HG02981 (cell line): ENCODE measurements around the gene MSRB3.
"Not testable (repeated sequence)": the region's sequence is repeated elsewhere in the genome, so short reads cannot be mapped to it uniquely, and the experiment has no call there.

Experiments
- ATAC-seq: cut with Tn5 transposase; IDR thresholded peaks from one replicate; pipeline ENCODE4 v1.9.1; 2021; ENCODE audit warnings: mild to moderate bottlenecking, moderate library complexity; ENCODE audit not compliant: unreplicated experiment

The MSRB3 gene

DNA sequence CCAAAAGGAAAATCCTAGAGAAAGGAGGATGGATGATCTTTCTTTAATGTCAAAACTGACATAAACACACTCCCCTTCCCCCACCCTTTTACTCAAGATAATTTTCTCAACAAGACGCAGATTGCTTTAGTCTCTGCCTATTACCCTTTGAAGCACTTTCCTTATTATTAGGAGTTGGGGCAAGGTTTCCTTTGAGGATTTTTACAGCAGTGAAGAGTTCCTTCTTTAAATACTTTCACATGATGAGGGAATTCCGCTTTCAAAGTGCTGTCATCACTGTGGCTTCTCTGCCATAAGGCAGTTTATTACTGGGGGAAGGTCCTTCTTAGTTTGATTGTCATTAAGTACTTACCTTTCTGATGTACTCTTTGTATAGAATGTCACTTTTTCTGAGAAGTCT is 172.1 kb downstream of the MSRB3 start:
- ATAC-seq, result no peak

DNA sequence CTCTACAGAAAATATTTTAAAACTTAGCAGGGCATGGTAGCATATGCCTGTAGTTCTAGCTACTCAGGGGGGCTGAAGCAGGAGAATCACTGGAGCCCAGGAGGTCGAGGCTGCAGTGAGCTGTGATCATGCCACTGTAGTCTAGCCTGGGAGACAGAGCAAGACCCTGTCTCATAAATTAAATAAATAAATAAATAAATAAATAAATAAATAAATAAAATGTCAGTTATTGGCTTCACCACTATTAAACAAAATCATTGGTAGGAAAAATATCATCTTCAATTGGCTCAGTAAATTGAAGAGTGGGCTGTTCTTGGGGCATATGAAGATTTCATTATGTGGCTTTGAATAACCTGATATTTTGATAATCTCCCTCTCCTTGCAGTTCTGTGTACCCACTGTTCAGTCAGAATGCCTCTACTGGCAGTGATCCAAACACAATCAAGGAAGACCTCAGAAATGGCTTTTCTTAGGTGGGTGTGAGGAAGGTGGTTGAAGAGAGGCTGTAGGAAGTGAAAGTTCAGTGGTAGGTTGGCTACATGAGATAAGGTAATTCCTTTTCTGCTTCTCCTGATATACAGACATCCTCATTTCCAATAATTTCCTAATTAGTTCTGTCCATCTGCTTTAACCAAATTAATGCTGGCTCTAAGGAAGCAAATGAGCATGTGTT is 175.8 kb downstream of the MSRB3 start:
- no peak for ATAC-seq

DNA sequence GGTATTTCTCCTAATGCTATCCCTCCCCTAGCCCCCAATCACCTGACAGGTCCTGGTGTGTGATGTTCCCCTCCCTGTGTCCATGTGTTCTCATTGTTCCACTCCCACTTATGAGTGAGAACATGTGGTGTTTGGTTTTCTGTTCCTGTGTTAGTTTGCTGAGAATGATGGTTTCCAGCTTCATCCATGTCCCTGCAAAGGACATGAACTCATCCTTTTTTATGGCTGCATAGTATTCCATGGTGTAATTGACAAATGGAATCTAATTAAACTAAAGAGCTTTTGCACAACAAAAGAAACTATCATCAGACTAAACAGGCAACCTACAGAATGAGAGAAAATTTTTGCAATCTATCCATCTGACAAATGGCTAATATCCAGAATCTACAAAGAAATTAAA is 178.9 kb downstream of the MSRB3 start:
- ATAC-seq, result not testable (repeated sequence)

DNA sequence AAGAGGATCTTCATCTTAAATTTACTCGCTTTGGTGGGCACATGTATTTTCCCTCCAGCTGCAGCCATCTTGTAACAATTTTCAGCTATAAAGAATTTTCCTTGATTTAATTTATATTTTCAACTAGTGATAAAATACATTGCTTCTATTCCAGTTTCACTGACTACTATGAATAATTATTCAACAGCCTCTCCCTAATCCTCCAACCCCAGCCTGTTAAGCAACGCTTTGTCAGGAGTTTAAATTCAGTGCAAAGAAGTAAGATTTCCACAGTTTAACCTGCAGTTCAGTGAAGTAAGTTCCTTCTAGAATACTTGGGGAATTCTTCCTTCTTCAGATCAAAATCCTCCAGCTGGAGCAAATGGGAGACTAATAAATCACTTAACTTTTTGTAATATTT is 180.2 kb downstream of the MSRB3 start:
- ATAC-seq, result no peak

DNA sequence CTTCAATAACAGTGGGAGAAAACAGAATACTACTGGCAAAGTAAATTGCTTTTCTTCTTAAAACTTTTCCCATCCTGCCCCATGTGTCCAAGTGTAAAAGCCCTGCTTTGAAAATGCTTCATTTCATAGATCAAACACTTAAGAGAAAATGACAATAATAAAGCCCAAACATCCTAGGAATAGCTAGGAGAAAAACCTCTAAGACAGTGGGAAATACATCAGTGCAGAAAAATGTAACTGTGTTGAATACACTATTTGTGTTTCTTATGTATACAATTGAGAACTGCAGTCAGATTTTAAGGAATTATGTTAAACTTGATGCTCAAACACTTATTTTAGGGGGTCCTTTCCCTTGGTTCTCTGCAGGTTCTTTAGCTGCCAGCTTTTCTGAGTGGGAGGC is 181.1 kb downstream of the MSRB3 start:
- no peak for ATAC-seq

DNA sequence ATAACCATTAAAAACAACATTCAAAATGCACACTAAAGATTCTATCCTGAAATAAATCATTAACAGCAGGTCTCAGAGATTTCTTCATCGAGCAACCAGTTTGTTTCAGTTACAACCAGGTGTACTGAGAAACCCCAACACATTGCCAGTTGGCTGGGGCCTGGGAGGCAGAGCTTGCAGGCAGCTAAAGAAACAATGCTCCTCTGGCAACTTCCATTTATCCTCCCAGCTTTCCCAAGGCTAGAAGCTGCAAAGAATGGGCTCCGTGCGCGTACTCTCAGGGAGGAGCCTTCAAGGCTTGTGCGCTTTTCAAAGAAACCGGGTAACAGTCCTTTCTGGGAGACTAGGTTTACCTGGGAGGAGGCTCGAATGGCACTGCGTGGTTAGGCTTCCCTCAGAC is 181.6 kb downstream of the MSRB3 start:
- ATAC-seq, result no peak

DNA sequence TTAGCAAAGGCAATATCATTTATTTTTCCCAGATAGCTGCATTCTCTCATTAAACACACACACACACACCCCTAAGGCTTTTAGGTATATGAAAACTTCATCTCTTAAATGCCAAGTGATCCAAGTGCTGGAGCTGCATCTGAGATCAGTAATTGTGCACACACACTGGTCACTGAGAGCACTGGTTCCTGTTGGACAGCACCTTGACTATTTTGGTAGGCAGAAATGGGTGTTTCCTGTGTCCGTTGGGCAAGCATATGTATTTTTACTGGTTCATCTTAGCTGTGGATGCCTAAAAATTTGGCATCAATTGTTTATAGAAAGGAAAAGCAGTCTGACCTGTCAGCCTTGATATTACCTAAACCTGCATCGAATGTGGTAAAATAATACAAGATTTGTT is 182.5 kb downstream of the MSRB3 start:
- ATAC-seq, result no peak

DNA sequence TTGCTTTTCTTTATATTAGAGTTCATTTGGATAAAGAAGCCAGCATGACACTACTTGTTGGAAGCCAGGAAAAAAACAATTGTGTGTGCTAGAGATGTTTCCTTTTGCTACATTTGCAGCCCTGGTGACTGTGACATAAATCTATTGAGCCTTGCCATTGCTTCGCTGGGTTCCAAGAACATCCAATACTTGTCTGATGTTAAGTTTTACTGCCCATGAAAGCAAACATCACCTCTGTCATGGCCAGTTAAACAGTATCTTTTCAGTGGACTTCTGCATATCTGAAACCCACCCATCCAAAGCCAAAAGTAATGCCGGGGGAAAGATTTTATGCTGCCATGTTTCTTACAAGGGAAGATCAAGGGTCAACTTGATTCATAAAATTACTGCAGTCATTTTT is 184.0 kb downstream of the MSRB3 start:
- ATAC-seq, result no peak

DNA sequence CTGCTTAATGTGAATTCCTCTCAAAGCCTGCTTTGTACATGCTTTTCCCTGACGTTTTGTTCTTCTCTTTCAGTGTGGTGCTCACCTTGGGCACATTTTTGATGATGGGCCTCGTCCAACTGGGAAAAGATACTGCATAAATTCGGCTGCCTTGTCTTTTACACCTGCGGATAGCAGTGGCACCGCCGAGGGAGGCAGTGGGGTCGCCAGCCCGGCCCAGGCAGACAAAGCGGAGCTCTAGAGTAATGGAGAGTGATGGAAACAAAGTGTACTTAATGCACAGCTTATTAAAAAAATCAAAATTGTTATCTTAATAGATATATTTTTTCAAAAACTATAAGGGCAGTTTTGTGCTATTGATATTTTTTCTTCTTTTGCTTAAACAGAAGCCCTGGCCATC is 184.6 kb downstream of the MSRB3 start:
- ATAC-seq, result no peak

DNA sequence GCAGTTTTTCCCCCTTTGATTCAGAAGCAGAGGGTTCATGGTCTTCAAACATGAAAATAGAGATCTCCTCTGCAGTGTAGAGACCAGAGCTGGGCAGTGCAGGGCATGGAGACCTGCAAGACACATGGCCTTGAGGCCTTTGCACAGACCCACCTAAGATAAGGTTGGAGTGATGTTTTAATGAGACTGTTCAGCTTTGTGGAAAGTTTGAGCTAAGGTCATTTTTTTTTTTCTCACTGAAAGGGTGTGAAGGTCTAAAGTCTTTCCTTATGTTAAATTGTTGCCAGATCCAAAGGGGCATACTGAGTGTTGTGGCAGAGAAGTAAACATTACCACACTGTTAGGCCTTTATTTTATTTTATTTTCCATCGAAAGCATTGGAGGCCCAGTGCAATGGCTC is 185.1 kb downstream of the MSRB3 start:
- no peak for ATAC-seq

DNA sequence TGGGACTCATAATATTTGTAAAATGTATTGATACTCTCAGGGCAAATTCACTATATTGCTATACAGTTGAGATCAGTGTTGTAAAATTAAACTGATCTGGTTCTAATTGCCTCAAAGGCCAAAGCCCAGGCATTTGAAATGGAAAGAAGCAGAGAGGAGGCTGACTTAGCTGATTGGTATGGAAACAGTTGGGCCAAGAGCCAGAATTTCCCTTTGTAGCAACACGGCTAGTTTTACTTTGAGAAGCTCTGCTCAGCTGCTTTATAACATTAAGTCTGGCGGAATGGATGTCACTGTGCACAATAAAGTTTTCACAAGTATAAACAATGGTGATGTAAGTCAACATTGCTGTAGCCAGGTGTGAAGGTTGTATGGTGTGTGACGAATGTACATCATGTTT is 186.4 kb downstream of the MSRB3 start:
- ATAC-seq, result no peak

DNA sequence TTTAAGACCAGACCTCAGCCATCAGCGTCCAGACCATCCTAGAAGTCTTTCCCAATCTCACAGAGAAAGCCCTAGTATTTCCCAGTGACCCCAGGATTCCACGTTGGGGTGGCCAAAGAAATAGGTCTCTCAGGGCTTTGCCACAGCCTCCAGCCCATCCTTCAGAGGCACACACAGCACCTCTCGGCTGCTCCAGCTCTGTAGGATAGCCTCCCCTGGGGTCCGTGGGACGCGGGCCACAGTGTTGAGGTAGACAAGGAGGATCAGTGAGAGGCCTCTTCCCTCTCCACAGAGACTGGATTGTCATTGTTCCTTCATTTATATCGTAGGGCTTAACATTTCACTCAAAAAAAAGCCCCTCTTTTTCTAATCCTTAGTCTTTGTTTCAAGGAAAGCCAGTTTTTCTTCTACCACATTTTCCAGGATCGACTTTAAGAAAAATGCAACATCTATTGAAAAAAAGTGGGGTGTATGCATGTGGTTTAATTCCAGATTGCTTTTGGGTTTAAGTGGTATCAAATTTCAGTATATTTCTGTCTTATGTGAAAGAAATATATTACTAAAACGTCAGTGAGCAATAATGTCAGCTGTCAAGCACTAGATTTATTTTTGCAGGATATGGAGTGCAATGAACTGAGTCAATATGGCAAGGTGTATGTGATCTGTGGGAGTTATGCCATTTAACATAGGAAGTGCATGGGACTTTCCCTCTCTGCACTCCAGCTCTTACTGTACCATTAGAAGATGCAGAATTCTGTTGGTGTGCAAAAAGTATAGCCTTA is 187.5 kb downstream of the MSRB3 start:
- ATAC-seq, result no peak

DNA sequence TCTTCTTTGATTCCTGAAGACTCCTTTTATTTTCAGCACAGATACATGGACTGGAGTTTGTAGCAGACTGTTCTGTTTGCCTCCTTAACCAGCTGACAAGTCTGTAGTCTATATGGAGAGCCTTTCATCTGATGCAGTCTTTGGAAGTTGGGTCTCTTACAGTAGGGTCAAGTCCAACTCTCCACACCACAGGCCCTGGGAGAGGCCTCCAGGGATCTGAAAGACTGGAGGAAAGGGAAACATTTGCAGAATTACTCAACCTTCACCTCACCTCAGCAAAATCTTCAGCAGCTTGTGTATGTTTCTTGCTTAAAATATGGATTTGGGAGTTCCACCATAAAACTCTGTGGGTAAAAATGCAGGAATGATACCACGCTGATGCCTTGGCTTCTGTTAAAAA is 188.4 kb downstream of the MSRB3 start:
- ATAC-seq, result no peak

DNA sequence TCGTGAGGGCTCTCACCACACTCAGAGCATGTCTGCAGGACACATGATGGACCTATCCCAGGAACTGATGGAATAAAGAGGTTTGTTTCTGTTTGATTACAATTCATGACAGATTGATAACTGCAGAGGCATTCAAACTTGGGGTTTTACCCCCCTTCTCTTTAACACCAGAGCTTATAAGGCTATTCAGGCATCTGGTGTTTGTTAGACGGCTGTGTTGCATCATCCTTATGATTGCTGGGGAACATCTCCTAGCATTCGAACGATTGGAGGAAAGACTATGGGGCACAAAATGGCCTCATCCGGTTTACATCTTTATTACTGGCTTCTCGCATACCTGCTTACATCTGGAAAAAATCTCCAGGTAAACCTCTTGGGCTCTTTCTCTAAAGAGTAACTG is 191.8 kb downstream of the MSRB3 start:
- no peak for ATAC-seq

DNA sequence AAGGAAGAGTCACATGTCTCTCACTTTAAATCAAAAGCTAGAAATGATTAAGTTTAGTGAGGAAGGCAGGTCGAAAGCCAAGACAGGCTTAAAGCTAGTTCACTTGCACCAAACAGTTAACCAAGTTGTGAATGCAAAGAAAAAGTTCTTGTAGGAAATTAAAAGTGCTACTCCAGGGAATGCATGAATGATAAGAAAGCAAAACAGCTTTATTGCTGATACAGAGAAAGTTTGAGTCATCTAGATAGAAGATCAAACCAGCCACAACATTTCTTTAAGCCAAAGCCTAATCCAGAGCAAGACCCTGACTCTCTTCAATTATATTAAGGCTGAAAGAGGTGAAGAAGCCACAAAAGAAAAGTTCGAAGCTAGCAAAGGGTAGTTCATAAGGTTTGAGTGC is 193.6 kb downstream of the MSRB3 start:
- ATAC-seq, result no peak

DNA sequence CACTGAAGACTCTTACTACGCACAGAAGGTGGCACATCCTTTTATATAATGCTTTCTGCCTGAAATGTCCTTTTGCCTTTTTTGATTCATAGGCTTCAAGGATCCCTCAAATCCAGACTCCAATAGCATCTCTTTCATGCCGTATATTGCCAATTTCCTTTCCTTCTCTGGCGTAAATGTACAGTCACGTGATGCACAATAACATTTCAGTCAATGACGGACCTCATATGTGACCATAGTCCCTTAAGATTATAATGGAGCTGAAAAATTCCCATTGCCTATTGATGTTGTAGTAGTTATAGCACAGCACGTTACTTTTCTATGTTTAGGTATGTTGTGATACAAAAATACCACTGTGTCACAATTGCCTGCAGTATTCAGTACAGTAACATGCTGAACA is 196.3 kb downstream of the MSRB3 start:
- no peak for ATAC-seq

DNA sequence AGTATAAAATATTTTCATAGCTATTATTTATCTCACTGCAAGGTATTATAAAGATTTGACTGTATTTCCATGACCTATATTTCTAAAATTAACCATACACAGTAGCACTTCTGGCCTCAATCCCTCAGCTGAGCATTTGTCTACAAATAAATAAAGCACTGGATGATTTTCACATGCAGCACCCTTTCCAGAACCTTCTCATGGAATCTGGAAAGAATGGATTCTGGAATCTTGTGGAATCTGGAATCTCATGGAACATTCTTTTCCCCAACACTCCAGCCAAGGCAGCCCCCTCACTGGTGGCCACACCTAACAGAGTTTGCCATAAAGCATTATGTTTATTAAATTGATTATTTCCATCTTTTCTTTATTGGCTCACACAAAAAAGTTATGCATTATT is 199.2 kb downstream of the MSRB3 start:
- ATAC-seq, result no peak

DNA sequence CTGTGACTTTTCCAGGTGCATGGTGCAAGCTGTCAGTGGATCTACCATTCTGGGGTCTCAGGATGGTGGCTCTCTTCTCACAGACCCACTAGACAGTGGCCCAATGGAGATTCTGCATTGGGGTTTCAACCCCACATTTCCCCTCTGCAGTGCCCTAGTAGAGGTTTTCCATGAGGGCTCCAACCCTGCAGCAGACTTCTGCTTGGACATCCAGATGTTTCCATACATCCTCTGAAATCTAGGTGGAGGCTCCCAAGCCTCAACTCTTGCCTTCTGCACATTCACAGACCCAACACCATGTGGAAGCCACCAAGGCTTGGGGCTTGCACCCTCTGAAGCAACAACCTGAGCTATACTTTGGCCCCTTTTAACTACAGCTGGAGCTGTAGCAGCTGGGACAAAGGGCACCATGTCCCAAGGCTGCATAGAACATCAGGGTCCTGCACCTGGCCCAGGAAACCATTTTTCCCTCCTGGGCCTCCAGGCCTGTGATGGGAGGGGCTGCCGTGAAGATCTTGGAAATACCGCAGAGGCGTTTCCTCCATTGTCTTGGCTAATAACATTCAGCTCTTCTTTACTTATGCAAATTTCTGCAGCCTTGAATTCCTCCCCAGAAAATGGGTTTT is 205.5 kb downstream of the MSRB3 start:
- not testable (repeated sequence) for ATAC-seq

DNA sequence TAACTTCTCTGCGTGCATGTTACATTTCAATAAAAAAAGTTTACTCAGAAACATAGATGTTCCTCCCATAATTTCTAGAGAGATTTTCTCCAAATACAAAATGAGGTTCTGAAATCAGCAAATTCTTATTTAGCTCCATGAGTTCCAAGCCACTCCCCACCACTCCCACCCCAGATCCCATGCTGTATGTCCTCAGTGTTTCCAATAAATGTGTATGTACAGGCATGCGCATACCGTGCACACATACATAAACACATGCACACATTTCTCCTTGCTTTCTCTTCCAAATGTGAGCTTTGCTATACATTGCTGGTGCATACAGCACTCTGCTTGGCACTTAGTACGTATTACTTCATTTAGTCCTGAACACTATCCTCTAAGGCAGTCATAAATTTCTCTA is 209.7 kb downstream of the MSRB3 start:
- ATAC-seq, result no peak

DNA sequence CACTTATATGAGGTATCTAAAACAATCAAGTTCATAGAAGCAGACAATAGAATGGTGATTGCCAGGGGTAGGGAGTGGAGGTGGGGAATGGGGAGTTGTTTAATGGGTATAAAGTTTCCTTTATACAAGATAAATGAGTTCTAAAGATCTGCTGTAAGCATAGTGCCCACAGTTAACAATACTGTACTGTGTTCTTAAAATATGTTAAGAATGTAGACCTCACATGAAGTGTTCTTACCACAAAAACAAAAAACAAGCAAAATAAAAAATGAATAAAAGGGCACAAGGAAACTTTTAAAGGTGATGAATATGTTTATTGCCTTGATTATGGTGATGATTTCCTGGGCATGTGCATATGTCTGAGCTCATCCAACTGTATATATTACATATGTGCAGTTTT is 211.8 kb downstream of the MSRB3 start:
- ATAC-seq, result no peak

DNA sequence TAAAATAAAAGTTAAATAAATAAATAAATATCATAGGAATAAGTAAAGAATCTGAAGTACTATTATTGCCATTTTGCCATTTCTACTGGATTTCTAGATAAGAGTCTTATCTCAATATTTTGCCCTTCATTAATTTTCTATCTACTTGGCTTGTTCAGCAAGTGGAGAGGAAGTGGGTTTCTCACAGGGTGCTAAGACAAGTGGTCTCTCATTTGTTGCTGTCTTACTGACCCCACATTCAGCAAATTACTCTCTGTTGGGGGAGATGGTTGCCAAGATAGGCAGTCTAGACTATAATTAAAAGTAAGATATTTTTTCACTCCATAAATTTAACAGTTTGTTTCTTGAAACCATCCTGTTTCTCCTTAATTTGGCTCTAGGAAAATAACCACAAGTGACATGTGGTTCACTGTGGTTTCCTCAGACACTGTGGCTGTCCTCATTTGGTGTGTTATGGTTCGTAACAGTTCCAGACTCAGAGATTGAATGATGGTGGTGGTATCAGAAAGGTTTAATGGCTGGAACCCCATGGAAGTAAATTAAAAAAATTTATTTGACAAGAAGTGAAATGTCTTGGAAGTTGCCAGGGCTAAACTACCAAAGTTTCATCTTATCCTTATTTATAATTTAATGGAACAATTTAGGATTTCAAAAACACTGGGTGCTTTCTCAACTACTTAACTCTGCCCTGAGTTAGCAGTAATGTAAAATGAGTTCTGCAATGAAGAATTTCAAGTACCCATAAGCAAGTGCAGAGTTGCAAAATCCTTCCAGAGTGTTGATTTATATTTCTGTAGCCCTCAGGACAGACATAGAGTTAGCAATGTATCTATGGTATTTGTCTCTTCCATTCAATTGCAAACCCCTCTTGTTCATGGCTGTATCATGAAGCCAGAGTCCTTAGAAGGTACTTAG is 214.8 kb downstream of the MSRB3 start:
- no peak for ATAC-seq
